GM18511 (cell line): ENCODE data around the gene USP38.
"Not testable (repeated sequence)": the region's sequence is repeated elsewhere in the genome, so short reads cannot be mapped to it uniquely, and the experiment has no call there.

ENCODE experiments used
- ATAC-seq: cut with Tn5 transposase; IDR thresholded peaks from one replicate; pipeline ENCODE4 v1.9.1; 2021; ENCODE audit warnings: mild to moderate bottlenecking, moderate library complexity; ENCODE audit not compliant: unreplicated experiment

Gene USP38

GRCh38 chr4:143257356-143257755, 72.6 kb downstream of the USP38 start:
- ATAC-seq = no peak

- ATAC-seq = no peak
Observed at GRCh38 chr4:143260750-143261149, 76.0 kb downstream of the USP38 start.

GRCh38 chr4:143262838-143263237, 78.1 kb downstream of the USP38 start:
- no peak for ATAC-seq

- not testable (repeated sequence) for ATAC-seq
Observed at GRCh38 chr4:143267690-143268089, 83.0 kb downstream of the USP38 start.

- ATAC-seq = no peak
Observed at GRCh38 chr4:143270256-143270838, 85.6 kb downstream of the USP38 start.
